Measurements from ENCODE around the gene SLC27A5.

DNA sequence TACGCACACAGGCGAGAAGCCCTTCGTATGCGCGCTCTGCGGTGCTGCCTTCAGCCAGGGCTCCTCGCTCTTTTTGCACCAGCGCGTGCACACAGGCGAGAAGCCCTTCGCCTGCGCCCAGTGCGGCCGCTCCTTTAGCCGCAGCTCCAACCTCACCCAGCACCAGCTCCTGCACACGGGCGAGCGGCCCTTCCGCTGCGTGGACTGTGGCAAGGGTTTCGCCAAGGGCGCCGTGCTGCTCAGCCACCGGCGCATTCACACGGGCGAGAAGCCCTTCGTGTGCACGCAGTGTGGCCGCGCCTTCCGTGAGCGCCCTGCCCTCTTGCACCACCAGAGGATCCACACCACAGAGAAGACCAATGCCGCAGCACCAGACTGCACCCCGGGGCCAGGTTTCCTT lies 55.7 kb downstream of the SLC27A5 start:
- no peak for TF ChIP-seq POLR2AphosphoS5 (IDR thresholded peaks at IDR 0.05; ENCODE audit: borderline replicate concordance, low read depth, low read length)
- no peak for TF ChIP-seq EZH2 (IDR thresholded peaks at IDR 0.05)
- no peak for TF ChIP-seq FOXP2 (optimal IDR thresholded peaks at IDR 0.05; ENCODE audit: control extremely low read depth, extremely low read length, insufficient read depth)
